Stimulated activated CD8-positive, alpha-beta memory T cell treated with anti-CD3 and anti-CD28 coated beads, Interleukin-4, amount 100 ng/mL, for 48 hours (primary cell): ENCODE measurements around the gene NPIPB2.
A peak's percentile ranks its signal among the peaks of the same experiment; 100 is the strongest.
"Not testable (repeated sequence)": the region's sequence is repeated elsewhere in the genome, so short reads cannot be mapped to it uniquely, and the experiment has no call there.

Source experiments
- DNase-seq: peaks from one replicate; pipeline ENCODE4 v3.0.0-alpha.2; 2020

The NPIPB2 gene

GRCh38 chr16:11957591-11958395, 15.9 kb upstream of the NPIPB2 start:
- DNase-seq = no peak

GRCh38 chr16:11956558-11956957, 14.7 kb upstream of the NPIPB2 start:
- DNase-seq = no peak

GRCh38 chr16:11955713-11956123, 13.9 kb upstream of the NPIPB2 start:
- DNase-seq = no peak

GRCh38 chr16:11953576-11953975, 11.7 kb upstream of the NPIPB2 start:
- not testable (repeated sequence) for DNase-seq

- no peak for DNase-seq
Observed at GRCh38 chr16:11950388-11950787, 8.5 kb upstream of the NPIPB2 start.

GRCh38 chr16:11949527-11949926, 7.7 kb upstream of the NPIPB2 start:
- no peak for DNase-seq

- no peak for DNase-seq
Observed at GRCh38 chr16:11948819-11949218, 7.0 kb upstream of the NPIPB2 start.

- DNase-seq = no peak
Observed at GRCh38 chr16:11946433-11946832, 4.6 kb upstream of the NPIPB2 start.

GRCh38 chr16:11927350-11927749, 14.5 kb downstream of the NPIPB2 start:
- not testable (repeated sequence) for DNase-seq

GRCh38 chr16:11924046-11924445, 17.8 kb downstream of the NPIPB2 start:
- DNase-seq = not testable (repeated sequence)

- no peak for DNase-seq
Observed at GRCh38 chr16:11916524-11917285, 25.1 kb downstream of the NPIPB2 start.

GRCh38 chr16:11915644-11916523, 26.0 kb downstream of the NPIPB2 start, which contains the start of gene GSPT1:
TSS of gene GSPT1 (minus strand) at chr16:11915956. CDS start at chr16:11915720, 236 bp downstream.
- DNase-seq = peak; percentile 99

- DNase-seq = no peak
Observed at GRCh38 chr16:11915114-11915643, 26.7 kb downstream of the NPIPB2 start.

GRCh38 chr16:11914210-11915113, 27.4 kb downstream of the NPIPB2 start:
- peak; percentile 59 for DNase-seq

GRCh38 chr16:11913425-11914079, 28.3 kb downstream of the NPIPB2 start:
- DNase-seq = peak; percentile 37

GRCh38 chr16:11909653-11910545, 31.9 kb downstream of the NPIPB2 start:
- DNase-seq = no peak

GRCh38 chr16:11907160-11907970, 34.5 kb downstream of the NPIPB2 start:
- no peak for DNase-seq

GRCh38 chr16:11903906-11904305, 37.9 kb downstream of the NPIPB2 start:
- DNase-seq = no peak

- DNase-seq = no peak
Observed at GRCh38 chr16:11901091-11901490, 40.8 kb downstream of the NPIPB2 start.
